HG03280 (cell line): ENCODE data around the gene C10orf62.
"Not testable (repeated sequence)": the region's sequence is repeated elsewhere in the genome, so short reads cannot be mapped to it uniquely, and the experiment has no call there.

Experiments
- ATAC-seq: cut with Tn5 transposase; IDR thresholded peaks from one replicate; pipeline ENCODE4 v1.9.1; 2021; ENCODE audit warnings: mild to moderate bottlenecking, moderate library complexity; ENCODE audit not compliant: unreplicated experiment

Gene C10orf62

DNA sequence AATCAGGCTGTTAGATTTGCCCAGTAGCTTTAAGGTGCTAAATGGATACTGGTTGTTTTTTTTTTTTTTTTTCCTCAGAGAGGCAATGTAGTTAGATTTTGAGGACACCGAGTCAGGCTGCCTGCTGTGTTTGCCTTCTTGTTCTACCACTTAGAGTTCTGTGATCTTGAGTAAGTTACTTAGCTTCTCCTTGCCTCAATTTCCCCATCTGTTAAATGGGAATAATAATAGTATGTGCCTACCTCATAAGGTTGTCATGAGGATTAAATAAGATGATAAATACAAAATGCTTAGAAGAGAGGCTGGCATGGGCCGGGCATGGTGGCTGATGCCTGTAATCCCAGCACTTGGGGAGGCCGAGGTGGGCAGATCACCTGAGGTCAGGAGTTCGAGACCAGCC lies 29.2 kb downstream of the C10orf62 start:
- ATAC-seq, result no peak

DNA sequence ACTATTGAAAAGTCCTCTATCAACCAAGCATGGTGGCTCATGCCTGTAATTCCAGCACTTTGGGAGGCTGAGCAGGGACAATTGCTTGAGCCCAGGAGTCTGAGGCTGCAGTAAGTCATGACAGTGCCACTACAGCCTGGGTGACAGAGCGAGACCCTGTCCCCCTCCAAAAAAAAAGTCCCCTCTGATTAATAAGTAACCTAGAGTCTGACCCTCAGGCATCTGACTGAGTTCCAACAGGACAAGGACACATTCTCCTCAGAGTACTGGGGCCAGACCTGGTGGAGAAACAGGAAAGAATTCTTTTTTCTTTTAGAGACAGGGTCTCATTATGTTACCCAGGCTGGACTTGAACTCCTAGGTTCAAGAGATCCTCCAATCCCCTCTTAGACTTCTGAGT lies 33.8 kb downstream of the C10orf62 start:
- ATAC-seq, result no peak

DNA sequence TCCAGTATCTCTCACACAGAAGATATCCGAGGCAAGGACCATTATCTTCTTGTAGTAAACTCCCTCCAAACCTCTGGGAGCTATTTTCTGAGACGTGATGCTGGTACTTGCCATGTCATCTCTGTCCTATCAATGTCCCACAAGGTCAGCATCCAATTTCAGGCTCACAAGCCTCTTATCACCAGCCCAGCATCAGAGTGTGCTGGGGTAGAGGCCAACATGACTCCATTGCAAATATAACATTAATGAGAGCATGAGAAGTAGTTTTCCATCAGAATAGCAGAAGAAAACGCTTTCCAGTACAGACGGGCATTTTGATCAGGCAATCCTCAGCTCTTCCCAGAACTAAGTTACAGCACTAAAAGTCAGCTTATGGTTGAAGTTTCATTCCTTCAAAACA lies 38.2 kb downstream of the C10orf62 start:
- ATAC-seq, result no peak

DNA sequence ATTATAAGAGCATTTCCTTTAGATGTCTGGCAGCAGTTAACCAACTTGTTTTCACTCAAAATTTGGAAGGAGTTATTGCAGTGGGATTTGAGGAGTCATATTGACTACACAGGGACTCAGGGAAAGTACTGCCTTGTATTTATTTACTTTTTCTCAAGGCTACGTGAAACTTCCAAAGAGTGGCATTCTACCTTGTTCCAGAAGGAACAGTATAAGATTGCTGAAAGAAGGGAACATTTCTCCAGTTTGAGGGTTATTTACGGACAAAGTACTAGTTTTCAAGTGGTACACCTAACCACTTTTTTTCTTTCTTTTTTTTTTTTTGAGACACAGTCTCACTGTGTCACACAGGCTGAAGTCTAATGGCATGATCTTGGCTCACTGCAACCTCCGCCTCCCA lies 38.7 kb downstream of the C10orf62 start:
- ATAC-seq, result no peak

DNA sequence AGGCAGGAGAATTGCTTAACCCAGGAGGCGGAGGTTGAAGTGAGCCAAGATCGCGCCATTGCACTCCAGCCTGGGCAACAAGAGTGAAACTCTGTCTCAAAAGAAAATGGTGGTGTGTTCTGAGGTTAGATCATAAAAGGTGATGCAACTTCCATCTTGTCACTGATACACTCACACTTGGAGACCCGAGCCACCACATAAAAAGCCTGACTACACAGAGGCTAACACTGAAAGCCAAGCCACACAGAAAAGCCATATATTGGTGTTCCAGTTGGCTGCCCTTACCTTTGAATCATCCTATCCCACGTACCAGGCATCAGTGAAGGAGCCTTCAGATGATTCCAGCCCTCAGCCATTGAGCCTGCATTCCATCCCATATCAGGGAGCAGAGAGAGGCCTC lies 39.8 kb downstream of the C10orf62 start:
- ATAC-seq, result no peak

DNA sequence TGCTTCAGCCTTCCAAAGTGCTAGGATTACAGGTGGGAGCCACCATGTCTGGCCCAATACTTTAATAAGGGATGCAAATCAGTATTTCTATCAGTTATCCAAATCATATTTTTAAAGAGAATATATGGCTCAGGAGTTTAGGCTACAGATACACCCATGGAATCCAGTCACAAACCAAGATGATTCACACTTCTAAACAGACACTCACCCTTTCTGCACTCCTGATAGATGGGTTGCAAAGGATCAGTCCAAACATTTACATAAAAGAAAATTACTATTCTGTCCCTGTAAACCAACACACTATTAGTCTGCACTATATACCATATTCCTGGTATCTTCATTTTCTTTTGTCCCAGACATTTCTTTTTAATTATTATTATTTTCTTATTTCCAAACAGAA lies 41.6 kb downstream of the C10orf62 start:
- ATAC-seq, result no peak

DNA sequence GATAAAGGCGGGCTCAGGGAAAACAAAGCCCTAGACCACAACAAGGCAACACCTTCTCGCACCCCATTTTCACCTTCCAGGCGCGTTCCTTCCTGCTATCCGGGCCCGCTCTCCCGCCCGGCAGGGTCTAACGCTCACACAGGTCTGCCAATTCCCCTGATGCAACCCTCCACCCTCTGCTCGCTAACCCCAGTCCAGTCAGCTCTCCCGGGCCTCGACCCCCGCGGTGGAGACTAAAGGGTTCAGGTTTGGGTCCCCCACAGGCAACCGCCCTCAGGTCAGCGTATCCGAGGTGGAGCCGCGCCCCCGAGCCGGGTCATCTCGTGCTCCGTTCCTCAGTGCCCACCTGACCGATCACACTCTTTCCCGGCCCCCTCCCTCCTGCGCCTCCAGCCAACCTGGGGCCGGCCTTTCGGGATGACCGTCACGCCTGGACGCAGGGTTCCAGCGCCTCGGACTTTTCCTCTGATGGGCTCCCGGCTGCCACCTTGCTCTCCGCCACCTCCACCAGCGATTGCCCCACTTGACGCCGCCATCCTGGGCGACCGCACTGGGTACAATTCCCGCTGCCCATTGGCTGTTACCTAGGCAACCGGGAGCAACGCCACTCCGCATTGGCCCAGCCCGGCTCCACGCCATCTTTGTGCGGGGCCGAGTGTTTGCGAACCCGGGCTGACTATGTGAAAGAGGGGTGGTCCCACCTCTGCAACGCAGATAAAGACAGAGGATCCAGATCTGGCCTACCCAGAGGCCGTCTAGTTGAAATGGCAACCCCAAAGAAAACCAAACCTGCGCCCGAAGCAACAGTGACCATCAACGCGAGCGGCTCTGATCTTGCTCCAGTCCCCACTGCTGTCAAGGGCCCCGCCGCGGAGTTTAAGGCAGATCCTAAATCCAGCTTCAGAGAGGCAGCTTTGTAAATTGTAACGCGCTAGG lies 43.7 kb downstream of the C10orf62 start, which contains the start of gene MORN4:
Gene MORN4, minus strand, starts transcription at position 552 of the 936 bp plus-strand sequence. CDS start 13,847 bp downstream, outside the sequence.
- ATAC-seq, result peak; percentile 99

DNA sequence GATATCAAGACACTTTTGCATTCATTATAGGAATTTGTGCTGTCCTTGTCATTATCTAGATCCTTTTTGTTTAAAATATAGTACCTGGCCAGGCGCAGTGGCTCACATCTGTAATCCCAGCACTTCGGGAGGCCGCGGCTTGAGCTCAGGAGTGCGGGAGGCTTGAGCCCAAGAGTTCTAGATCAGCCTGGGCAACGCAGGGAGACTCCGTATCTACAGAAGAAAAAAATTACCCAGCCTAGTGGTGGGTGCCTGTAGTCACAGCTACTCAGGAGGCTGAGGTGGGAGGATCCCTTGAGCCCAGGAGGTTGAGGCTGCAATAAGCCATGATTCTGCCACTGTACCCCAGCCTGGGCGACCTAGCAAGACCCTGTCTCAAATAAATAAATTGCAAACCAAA lies 44.4 kb downstream of the C10orf62 start:
- ATAC-seq, result peak; percentile 24

DNA sequence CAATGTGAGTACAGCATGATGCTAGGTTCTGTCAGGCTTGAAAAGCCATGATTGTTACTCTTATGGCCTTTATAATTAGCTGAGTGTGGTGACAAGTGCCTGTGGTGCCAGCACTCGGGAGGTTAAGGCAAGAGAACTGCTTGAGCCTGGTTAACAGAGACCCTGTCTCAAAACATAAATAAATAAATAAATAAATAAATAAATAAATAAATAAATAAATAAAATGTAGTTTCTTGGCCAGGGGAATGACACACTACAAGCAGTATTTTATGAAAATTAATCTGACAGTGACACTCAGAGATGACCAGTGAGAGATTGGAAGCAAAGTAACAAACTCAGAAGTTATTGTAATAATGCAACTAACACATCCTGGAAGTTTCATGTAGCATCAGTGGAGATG lies 46.1 kb downstream of the C10orf62 start:
- ATAC-seq, result no peak

DNA sequence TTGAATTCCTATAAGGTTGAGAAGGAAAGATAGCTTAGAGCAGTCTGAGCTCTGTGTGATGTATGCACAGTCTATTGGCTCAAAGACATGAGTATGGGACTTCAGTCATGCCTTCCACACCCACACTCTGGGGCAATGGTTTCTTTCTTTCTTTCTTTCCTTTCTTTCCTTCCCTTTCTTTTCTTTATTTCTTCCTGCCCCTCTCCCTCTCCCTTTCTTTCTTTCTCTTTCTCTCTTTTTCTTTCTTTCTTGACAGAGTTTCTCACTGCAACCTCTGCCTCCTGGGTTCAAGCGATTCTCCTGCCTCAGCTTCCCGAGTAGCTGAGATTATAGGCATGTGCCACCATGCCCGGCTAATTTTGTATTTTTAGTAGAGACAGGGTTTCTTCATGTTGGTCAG lies 49.6 kb downstream of the C10orf62 start:
- ATAC-seq, result not testable (repeated sequence)

DNA sequence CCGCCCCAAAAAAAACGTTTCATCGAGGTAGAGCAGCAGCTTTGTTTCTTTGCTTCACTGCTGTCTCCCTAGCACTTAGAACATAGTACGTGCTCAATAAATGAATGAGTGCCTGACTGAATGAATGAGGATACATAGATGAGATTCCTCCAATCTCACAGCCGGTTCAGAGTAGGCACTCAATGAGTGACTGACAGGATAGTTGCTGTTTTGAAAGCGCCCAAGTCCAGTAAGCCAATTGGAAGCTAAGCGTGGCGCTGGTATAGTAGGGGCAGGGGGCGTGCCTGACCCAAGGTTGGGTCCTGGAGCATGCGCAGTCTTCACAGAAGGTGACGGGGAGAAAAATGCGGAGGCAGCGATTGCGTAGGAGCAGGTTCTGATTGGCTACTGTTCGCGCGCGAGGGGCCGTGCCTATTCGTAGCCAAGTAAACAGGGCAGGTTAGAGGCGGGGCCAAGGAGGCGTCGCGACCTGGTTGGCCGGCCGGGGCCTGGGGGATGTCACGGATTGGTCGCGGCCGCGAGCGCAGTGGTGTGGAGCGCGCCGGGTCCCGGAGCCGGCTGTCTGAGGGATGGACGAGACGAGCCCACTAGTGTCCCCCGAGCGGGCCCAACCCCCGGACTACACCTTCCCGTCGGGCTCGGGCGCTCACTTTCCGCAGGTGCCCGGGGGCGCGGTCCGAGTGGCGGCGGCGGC lies 50.8 kb downstream of the C10orf62 start, which contains the start of gene PI4K2A:
Gene PI4K2A, plus strand, starts transcription at position 498 of the 694 bp plus-strand sequence. Its CDS starts 72 bp downstream, at position 570.
- peak; percentile 98 for ATAC-seq
